Activated T-cell treated with anti-CD3 and anti-CD28 coated beads, Interleukin-2, amount 50 U/mL, for 1 hour (primary cell): ENCODE data around the gene ZNF394.
A peak's percentile ranks its signal among the peaks of the same experiment; 100 is the strongest.
"Not testable (repeated sequence)": the region's sequence is repeated elsewhere in the genome, so short reads cannot be mapped to it uniquely, and the experiment has no call there.

Experiments
- DNase-seq: peaks from one replicate; pipeline ENCODE4 v3.0.0-alpha.2; 2020

The ZNF394 gene

DNA sequence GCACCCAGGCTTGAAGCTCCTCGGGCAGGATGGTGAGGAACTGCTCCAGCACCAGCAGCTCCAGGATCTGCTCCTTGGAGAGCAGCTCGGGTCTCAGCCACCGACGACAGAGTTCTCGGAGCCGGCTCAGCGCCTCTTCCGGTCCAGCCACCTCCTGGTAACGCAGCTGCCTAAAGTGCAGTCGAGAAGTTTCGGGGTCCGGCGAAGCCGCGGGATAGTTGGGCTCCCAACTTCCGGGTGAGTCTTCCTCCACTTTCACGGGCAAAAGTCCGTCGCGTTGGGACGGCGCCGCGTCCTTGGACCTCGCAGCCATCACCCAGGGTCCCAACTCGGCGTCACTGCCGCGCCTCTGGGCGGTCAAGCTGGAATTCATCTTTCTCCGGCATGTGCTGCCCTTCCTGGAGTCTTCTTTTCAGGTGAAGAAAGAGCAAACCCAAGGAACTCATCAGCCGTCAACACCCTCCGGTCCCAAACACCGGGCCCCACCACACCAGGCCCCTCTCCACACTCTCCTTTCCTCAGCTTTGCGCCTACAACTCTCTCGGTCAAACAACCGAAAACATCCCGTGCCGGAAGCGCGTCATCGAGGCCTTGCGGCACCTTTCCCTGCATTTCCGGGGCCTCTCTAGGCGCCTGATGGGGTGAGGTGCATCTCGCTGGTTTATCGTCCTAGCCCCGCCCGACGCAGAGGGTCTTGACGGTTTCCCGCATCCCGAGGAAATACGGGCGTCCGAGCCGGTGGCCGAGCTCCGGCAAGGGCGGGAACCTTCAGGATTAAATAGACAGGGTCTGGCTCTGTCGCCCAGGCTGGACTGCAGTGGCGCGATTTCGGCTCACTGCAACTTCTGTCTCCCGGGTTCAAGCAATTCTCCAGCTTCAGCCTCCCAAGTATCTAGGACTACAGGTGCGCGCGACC, at the start of gene ZNF394:
TSS of gene ZNF394 (minus strand) at position 561 of the 916 bp plus-strand sequence. CDS start at position 373, 188 bp downstream.
- DNase-seq: peak; percentile 86

DNA sequence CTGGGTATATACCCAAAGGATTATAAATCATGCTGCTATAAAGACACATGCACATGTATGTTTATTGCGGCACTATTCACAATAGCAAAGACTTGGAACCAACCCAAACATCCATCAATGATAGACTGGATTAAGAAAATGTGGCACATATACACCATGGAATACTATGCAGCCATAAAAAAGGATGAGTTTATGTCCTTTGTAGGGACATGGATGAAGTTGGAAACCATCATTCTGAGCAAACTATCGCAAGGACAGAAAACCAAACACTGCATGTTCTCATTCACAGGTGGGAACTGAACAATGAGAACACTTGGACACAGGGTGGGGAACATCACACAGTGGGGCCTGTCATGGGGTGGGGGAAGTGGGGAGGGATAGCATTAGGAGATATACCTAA, 49.5 kb upstream of the ZNF394 start:
- not testable (repeated sequence) for DNase-seq

DNA sequence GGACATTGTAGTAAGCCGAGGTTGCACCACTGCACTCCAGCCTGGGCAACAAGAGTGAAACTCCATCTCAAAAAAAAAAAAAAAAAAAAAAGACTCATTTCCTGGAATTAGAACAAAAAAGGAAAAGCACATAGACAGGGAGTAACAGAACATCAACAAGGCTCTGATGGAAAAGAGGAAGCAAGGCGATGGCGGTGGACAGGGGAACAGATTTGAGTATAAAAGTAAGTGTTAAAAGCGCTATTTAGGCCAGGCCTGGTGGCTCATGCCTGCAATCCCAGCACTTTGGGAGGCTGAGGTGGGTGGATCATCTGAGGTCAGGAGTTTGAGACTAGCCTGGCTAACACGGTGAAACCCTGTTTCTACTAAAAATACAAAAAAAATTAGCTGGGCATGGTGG, 45.2 kb upstream of the ZNF394 start:
- not testable (repeated sequence) for DNase-seq

DNA sequence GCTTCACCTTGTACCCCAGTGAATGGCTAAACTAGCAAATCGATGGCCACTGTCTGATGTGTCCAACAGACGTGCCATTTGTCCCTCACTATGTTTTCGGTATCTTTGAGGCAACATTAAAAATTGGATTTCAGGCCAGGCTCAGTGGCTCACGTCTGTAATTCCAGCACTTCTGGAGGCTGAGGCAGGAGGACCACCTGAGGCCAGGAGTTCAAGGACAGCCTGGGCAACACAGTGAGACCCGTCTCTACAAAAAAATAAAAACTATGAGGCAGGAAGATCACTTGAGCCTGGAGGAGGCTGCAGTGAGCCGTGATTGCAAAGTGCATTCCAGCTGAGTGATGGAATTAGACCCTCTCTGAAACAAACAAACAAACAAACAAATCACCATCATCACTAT, 43.8 kb upstream of the ZNF394 start:
- no peak for DNase-seq

DNA sequence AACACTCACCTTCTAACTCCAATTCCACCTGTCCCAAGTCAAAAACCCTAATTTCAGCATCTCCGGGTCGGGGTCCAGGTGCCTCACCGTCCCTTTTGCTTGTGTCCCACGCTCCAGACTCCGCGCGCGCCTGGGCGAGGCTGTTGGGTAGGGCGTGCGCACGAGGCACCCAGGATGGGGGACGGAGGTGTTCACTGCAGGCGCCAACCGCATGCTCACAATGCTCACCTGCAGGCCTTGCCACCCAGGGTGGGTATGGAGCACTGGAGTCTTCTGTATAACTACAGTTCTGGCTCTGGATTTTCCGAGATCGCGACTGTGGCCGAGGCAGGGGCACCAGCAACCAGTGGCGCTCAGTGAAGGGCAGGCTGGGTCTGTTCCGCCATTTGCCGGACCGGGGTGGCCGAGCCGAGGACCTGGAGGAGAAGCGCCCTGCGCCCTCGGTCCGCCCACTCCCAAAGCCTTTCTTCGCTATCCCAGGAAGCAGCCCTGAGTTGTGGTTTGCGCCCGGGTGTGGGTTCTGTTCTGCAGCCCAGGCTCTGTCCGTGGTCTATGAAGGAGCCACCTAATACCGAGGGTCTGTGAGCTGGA, 43.1 kb upstream of the ZNF394 start:
- no peak for DNase-seq

DNA sequence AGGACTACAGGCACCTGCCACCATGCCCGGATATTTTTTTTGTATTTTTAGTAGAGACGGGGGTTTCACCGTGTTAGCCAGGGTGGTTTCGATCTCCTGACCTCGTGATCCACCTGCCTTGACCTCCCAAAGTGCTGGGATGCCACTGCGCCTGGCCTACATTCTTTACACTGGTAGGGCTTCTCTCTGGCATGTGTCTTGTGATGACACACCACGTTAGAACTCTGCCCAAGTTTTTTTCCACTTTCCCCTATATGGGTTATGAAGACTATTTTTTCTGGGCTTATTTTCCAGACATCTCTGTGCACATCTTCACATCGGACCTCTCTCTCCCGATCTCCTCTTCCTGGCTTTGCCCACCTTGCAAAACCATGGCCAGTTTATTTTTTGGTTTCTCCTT, 41.1 kb upstream of the ZNF394 start:
- no peak for DNase-seq

DNA sequence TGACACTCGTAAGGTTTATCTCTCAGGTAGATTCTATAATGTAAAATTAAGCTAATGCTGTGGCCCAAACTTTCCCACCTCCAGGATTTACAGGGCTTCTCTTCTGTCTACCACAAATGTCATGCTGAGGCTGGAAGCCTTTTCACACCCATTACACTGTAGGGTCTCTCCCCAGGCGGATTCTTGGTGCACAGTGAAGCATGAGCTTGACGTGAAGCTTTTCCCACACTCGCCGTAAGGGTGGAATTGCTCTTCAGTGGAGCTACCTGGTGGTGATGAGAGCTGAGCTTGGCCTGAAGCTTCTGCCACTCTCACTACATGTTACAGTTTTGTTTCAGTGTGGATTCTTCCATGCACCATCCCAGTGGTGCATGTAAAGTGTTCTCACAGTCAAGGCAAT, 40.5 kb upstream of the ZNF394 start:
- DNase-seq: no peak

DNA sequence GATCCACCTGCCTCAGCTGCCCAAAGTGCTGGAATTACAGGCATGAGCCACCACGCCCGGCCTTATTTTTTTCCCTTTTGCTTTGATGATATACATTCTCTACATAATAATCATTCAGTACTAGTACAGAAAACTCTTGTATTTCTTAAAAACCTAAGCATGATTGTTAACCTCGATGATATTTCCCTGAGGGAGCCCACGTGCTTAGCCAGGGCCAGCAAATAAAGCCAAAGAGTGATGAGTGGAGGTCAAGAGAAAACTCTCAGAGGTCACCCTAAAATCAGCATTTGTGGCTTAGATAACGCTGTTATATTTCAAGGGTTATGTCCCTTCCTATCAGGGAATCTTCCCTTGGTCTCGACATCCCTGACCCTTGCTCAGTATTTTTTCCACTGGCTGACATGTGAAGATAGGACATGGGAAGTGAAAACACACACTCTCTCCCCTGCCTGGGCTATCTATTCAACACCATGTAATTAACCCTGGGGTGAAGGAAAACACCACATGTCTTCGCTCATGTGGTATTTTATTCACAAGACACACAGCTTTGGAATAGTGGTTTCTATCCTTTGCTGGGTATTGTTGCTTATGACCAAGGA, 39.2 kb upstream of the ZNF394 start:
- DNase-seq: no peak

DNA sequence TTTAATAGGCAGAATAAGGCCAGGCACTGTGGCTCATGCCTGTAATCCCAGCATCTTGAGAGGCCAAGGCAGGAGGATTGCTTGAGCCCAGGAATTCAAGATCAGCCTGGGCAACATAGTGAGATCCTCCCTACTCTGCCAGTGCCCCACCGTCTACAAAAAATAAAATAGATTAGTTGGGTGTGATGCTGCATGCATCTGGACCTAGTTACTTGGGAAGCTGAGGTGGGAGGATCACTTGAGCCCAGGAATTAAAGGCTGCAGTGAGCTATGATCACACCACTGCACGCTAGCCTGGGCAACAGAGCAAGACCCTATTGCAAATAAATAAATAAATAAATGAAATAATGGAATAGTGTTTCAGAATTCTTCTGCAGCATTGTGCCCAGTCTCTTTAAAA, 35.6 kb upstream of the ZNF394 start:
- no peak for DNase-seq

DNA sequence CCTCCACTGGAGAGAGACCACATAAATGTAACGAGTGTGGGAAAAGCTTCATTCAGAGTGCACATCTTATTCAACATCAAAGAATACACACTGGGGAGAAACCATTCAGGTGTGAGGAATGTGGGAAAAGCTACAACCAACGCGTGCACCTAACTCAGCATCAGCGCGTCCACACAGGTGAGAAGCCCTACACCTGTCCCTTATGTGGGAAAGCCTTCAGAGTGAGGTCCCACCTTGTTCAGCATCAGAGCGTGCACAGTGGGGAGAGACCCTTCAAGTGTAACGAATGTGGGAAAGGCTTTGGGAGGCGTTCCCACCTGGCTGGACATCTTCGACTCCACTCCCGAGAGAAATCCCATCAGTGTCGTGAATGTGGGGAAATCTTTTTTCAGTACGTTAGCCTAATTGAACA, 31.3 kb upstream of the ZNF394 start:
- no peak for DNase-seq

DNA sequence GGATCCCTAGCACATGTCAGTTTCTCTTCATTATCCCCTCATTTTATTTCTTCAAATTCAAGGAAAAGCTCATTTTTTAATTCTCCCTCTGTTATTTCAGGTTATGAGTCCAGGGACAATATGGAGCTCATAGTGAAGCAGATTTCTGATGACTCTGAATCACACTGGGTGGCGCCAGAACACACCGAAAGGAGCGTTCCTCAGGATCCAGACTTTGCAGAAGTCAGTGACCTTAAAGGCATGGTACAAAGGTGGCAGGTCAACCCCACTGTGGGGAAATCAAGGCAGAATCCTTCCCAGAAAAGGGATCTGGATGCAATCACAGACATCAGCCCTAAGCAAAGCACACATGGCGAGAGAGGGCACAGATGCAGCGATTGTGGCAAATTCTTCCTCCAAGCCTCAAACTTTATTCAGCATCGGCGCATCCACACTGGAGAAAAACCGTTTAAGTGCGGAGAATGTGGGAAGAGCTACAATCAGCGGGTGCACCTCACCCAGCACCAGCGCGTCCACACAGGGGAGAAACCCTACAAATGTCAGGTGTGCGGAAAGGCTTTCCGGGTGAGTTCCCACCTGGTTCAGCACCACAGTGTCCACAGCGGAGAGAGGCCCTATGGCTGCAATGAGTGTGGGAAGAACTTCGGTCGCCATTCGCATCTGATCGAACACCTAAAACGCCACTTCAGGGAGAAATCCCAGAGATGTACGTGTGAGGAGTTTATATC, 25.8 kb upstream of the ZNF394 start:
- peak; percentile 25 for DNase-seq

DNA sequence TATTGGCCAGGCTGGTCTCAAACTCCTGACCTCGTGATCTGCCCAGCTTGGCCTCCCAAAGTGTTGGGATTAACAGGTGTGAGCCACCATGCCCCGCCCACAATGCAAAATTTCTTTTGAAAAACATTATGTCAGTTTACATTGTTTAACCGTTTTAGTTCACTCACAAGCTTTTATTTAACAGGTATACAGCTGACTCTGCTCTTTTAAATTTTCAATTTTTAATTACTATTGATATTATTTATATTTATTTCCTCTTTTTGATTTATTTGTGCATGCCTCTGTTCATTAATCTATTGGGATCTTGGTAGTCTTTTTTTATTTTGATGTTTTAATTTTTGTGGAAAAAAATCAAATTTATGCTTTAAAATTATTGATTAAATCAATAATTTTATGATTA, 21.3 kb upstream of the ZNF394 start:
- no peak for DNase-seq

DNA sequence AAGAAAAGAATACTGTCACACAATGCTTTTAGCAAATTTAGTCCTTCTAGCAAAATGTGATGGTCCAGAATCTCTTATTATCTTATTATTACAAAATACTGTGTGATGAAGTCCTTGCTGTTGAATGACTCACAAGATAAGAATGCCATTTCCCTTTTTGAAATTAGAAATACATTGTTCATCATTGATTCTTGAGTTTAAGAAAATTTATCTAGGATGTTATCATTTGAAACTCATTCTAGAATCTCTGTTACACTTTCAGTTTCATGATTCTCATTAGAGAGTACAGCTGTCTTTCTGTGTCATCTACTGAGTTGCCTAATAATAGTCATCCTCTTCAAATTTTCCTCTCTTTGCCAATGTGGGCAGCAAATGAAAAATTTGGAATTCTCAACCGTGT, 14.0 kb upstream of the ZNF394 start:
- DNase-seq: no peak

DNA sequence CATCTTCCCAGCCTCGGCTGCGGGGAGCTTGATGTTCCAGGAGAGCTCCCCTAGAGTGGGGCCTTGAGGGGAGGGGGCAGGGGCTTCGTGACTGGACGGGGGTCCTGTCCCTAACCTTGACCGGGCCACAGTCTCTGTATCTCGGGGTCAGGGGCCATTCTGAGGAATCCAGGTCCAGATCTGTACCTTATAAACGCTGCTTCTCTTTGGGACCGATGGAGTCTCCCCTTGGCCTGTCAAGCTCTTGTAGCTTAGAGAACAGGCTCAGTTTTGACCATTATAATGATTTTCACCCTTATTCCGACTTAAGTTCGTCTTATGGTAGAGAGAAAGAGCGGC, 5.2 kb upstream of the ZNF394 start:
- no peak for DNase-seq

DNA sequence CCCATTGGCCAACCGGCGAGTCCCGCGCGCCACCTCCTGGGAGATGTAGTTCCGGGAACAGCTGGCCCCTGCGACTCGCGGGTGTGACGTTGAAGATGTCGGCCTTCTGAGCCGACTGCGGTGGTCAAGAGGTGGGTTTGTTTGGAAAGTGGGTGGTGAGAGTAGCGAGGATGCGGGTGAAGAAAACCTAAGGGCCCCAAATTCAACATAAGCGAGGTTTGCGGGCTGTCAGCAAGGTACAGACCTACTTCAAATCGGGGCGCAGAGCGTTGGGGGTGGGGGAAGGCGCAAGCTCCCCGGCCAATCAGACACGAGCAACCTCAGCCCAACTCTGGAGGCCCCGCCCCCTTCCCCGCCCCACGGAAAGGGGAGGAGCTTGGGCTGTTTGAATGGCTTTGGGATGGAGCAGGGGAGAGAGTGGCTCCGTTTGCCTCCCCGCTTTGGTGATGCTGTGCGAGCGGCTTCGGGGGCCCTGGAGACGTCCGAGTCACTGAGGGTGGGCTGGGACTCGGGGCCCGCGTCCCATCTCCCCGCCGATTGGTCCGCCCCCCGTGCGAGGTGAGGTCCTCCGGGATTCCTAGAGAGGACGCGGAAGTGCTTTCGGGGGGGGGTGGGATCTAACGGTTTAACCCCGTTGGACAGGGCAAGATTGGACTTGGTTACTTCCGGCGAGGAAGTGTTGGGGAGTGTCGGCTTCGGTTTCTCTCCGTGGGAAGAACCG, 4.7 kb upstream of the ZNF394 start, which contains the start of gene ZKSCAN5:
TSS of gene ZKSCAN5 (plus strand) at position 60 of the 721 bp plus-strand sequence. CDS start 1,383 bp downstream, outside the sequence.
- DNase-seq: peak; percentile 99

DNA sequence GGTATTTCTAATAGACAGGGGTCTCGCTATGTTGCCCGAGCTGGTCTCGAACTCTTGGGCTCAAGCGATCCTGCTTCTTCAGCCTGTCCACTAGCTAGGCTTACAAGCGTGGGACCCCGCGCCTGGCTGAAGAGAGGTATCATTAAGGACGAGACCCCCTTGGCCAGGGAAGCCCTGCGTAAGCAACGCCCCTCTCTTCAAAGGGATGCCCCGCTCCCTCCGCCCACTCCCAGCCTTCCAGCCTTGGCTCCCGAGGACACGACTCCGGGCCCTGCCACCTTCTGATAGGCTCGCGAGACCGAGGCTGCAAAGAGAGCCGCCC, 4.2 kb upstream of the ZNF394 start:
- DNase-seq: no peak

DNA sequence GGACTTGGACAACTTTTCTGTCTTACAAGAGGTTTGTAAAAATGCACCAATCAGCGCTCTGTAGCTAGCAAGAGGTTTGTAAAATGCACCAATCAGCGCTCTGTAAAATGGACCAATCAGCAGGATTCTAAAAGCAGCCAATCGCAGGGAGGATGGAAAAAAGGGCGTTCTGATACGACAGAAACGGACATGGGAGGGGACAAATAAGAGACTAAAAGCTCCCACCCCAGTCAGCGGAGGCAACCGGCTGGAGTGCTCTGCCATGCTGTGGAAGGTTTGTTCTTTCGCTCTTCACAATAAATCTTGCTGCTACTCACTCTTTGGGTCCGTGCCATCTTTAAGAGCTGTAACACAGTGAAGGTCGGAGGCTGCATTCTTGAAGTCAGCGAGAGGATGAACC, 1.2 kb upstream of the ZNF394 start:
- DNase-seq: not testable (repeated sequence)

DNA sequence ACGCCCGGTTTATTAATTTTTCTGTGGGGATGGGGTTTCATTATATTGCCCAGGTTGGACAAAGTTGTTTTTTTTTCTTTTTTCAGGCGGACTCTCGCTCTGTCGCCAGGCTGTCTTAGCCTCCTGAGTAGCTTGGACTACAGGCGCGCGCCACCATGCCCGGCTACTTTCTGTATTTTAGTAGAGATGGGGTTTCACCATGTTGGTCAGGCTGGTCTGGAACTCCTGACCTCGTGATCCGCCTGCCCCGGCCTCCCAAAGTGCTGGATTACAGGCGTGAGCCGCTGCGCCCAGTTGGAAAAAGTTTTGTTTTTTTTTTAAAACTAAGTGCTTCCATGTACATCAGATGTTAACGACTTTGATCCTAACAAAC, 542 bp upstream of the ZNF394 start:
- DNase-seq: no peak

DNA sequence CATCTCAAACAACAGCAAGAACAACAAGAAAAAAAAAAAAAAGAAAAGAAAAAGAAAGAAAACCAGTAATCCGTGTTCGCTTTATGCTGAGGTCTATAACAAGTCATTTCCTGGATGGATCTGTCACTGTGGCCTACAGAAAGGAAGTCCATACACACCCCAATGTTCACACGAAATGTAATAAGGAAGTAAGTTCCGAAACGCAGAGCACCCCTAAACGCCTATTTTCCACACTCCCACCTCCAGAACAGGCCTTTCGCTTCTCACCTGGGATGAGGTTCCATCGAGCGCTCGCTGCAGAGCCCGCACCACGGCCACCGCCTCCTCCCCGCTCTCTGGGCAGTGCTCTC, 735 bp downstream of the ZNF394 start:
- no peak for DNase-seq

DNA sequence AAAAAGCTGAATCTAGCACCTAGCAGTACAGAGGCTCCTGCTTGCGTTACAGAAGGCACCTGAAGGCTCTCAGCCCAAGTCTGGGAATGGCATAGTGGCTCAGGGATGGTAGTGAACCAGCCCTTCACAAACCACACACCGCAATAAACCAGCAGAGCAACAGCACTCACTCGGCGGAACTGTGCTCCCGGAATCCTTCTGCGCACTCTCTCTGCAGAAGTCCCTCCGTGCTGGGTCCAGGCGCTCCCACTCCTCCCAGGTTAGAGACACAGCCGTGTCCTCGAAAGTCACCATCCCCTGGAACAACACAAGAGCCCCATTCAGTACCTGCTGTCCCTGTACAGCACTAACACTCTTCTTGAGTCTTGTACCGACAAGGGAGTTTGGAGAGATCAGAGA, 1.5 kb downstream of the ZNF394 start:
- no peak for DNase-seq

DNA sequence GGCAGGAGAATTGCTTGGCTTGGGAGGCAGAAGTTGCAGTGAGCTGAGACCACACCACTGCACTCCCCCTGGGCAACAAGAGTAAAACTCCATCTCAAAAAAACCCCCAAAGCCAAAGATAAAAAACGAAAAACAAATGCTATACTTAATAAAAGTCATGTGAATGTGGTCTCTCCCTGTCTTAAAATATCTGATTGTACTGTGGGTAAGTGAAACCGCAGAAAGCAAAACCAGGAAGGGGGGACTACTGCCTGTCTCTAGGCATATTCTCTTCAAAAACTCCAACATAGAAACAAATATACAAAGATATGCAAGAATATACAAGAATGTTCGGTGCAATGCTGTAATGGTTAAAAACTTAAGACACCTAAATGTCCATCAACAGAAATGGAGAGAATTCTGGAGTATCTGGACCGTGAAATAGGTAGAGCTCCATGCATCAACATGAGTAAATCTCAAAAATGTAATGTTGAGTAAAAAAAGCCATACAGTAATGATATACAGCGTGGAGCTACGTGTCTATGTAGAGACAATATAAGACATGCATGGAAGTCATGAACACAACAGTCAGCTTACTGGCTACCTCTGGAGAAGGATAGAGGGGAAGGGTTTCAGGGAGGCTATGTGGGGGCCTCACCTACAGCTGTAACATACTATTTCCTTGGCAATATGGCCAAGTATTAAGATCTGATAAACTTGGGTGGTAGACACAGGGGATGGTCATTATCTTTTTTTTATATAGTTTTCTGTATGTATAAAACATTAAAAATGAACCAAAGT, 2.1 kb downstream of the ZNF394 start:
- no peak for DNase-seq

DNA sequence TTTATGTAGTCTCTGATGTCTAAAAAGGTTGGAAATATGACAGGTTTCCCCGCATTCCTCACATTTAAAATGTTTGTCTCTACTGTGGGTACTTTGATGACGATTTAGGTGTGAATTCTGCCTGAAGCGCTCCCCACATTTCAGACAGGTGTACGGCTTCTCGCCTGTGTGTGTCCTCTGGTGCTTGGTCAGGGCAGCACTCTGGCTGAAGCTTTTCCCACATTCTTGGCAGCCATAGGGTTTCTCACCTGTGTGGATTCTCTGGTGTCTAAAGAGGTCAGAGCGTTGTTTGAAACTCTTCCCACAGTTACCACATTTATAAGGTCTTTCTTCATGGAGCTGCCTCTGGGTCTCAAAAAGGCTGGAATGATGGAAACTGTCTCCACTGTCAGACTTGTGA, 6.3 kb downstream of the ZNF394 start:
- DNase-seq: no peak
